GM12872 (cell line): ENCODE results near the gene STX7.

Experiments
- TF ChIP-seq, protein P1 (sequence below): IDR thresholded peaks from 3 replicates; pipeline ENCODE4 v1.5.1; 2011; ENCODE audit warnings: low read depth, mild to moderate bottlenecking, low read length, moderate library complexity; ENCODE audit not compliant: insufficient read depth

Gene STX7

GRCh38 chr6:132425176-132425575, 87.7 kb downstream of the STX7 start:
- TF ChIP-seq, protein P1, sequence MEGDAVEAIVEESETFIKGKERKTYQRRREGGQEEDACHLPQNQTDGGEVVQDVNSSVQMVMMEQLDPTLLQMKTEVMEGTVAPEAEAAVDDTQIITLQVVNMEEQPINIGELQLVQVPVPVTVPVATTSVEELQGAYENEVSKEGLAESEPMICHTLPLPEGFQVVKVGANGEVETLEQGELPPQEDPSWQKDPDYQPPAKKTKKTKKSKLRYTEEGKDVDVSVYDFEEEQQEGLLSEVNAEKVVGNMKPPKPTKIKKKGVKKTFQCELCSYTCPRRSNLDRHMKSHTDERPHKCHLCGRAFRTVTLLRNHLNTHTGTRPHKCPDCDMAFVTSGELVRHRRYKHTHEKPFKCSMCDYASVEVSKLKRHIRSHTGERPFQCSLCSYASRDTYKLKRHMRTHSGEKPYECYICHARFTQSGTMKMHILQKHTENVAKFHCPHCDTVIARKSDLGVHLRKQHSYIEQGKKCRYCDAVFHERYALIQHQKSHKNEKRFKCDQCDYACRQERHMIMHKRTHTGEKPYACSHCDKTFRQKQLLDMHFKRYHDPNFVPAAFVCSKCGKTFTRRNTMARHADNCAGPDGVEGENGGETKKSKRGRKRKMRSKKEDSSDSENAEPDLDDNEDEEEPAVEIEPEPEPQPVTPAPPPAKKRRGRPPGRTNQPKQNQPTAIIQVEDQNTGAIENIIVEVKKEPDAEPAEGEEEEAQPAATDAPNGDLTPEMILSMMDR: no peak

DNA sequence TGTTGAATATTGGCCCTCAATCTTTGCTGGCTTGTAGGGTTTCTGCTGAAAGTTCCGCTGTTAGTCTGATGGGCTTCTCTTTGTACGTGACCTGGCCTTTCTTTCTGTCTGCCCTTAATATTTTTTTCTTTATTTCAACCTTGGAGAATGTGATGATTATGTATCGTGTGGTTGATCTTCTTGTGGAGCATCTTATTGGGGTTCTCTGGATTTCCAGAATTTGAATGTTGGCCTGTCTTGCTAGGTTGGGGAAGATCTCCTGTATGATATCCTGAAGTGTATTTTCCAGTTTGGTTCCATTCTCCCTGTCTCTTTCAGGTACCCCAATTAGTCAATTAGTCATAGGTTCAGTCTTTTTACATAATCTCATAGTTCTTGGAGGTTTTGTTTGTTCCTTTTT, 89.1 kb downstream of the STX7 start:
- TF ChIP-seq, protein P1: no peak

DNA sequence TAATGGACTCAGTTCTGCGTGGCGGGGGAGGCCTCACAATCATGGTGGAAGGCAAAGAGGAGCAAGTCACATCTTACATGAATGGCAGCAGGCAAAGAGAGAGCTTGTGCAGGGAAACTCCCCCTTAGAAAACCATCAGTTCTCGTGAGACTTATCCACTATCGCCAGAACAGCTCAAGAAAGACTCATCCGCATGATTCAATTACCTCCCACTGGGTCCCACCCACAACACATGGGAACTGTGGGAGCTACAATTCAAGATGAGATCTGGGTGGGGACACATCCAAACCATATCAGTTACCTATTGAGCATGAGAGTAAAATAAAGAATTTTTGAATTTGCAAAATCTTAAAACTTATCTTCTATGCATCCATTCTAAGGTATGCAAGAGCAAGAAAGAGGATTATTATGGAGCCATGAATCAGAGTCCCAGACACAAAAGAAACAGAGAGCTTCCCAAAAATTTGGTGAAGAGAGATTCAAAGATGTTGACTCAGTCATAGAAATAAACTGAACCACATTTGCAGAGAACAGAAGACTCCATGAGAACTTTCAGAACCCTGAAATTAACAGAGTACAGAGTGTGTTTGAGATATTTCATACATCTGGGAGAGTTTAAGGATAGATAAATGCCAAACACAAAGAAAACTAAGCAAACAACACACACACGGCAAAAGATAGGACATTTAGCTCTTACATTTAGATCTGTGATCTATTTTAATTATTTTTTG, 94.5 kb downstream of the STX7 start:
- TF ChIP-seq, protein P1: no peak

GRCh38 chr6:132414761-132415160, 98.2 kb downstream of the STX7 start:
- TF ChIP-seq, protein P1: no peak

GRCh38 chr6:132414322-132414721, 98.6 kb downstream of the STX7 start:
- TF ChIP-seq, protein P1: no peak

GRCh38 chr6:132413499-132413802, 99.5 kb downstream of the STX7 start:
- TF ChIP-seq, protein P1: no peak

DNA sequence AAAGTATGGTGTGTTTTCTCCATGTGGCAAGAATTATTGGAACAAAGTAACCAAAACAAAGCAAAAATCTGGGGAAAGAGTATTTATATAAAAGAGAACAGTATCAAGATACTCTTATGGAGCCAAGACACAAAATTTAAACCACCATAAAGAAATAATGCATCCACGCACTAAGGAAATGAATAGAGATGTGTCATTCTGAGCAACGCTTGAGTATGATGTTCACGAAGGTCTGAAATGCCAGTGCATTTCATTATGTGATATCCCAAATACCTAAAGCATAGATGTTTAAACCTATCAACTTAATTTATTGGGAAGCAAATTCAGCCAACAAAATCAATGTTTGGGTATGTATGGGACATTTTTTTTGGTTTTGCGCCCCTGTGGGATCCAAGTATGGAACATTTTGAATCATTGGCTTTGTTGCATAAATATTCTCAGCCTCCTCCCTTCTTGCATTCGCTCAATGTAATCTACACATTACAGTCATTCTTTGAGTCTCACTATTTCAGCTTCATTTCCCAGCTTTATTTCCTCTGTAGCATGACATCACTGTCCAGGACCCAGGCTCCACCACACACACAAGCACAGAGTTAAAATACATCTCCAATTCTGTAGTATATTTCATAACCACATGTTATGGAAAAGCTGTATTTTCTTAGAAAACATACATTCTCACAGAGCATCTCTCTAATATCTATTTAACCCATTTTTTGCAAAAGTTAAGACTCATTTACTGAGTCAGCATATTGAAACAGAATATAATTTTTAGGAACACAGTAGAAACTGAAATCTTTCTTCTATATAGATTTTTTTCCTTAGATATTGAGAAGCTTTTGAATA, 100.0 kb downstream of the STX7 start:
- TF ChIP-seq, protein P1: no peak
